ENCODE measurements around the gene SYT15.
"Not testable (repeated sequence)": the region's sequence is repeated elsewhere in the genome, so short reads cannot be mapped to it uniquely, and the experiment has no call there.

DNA sequence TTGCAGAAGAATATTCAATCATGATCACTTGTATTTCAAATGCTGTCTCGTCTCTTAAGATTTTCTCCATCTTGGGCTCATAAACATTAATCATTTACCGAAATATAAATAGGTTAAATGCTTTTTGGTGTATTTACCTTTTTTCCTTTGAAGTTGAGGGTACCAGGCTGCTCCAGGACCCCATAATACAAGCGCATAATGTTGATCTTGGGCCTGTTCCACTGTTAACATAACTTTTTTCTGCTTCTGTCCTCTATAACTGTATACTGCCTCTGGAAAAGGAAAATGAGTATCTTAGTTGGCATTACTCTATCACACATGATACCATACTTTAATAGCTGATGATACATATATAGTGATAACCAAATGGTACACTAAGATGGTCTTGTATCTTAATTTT, 51.9 kb downstream of the SYT15 start:
- TF ChIP-seq, protein P1, sequence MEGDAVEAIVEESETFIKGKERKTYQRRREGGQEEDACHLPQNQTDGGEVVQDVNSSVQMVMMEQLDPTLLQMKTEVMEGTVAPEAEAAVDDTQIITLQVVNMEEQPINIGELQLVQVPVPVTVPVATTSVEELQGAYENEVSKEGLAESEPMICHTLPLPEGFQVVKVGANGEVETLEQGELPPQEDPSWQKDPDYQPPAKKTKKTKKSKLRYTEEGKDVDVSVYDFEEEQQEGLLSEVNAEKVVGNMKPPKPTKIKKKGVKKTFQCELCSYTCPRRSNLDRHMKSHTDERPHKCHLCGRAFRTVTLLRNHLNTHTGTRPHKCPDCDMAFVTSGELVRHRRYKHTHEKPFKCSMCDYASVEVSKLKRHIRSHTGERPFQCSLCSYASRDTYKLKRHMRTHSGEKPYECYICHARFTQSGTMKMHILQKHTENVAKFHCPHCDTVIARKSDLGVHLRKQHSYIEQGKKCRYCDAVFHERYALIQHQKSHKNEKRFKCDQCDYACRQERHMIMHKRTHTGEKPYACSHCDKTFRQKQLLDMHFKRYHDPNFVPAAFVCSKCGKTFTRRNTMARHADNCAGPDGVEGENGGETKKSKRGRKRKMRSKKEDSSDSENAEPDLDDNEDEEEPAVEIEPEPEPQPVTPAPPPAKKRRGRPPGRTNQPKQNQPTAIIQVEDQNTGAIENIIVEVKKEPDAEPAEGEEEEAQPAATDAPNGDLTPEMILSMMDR (IDR thresholded peaks at IDR 0.05) = not testable (repeated sequence)
- not testable (repeated sequence) for TF ChIP-seq POLR2A (IDR thresholded peaks at IDR 0.05); POLR2AphosphoS5 (IDR thresholded peaks at IDR 0.05; ENCODE audit: insufficient read depth in 1 of 2, low read depth in 1 of 2)

Data from vagina (tissue), 2 donors.